Tibial artery (tissue), 4 donors: ENCODE measurements around the gene PPP2R3A.
A peak's percentile ranks its signal among the peaks of the same experiment; 100 is the strongest.

Experiments
- DNase-seq, 2 donors: peaks; one replicate each; pipeline ENCODE4 v3.0.0-alpha.2; 2019
- H3K27ac ChIP-seq, 2 donors: fragments of 200-600 bp; sonication (generic) in 1 of 2; 1 replicate in 1 of 2; 2 replicates in 1 of 2; pipeline ENCODE4 v1.5.1; 2018 to 2019; ENCODE audit warnings: mild to moderate bottlenecking in 1 of 2
- H3K27me3 ChIP-seq, 2 donors: fragments of 200-600 bp; sonication (generic) in 1 of 2; one replicate each; pipeline versions ENCODE4 v1.5.1 to v1.6.0; 2016 to 2019
- H3K36me3 ChIP-seq, 3 donors: fragments of 200-600 bp; sonication (generic) in 2 of 3; one replicate each; pipeline ENCODE4 v1.5.1; 2016 to 2019; ENCODE audit warnings: mild to moderate bottlenecking in 2 of 3
- H3K4me1 ChIP-seq, 4 donors: fragments of 200-600 bp; sonication (generic) in 2 of 4; 1 replicate in 3 of 4; 2 replicates in 1 of 4; pipeline ENCODE4 v1.5.1; 2016 to 2019
- H3K4me3 ChIP-seq, 2 donors: fragments of 200-600 bp; sonication (generic) in 1 of 2; 1 replicate in 1 of 2; 2 replicates in 1 of 2; pipeline ENCODE4 v1.5.1; 2018 to 2019; ENCODE audit warnings: mild to moderate bottlenecking in 2 of 2
- H3K9me3 ChIP-seq, 3 donors: fragments of 200-600 bp; sonication (generic) in 1 of 3; one replicate each; pipeline ENCODE4 v1.5.1; 2016 to 2019
- intact Hi-C: fragments of 100-400 bp; cut with DNase I; formaldehyde crosslinking; loops from one replicate; pipeline ENCODE4 v1.15.0; 2023; ENCODE audit warnings: low total_unique reads
- TF ChIP-seq, protein P1 (sequence below), 2 experiments: fragments of 200-600 bp in 1 of 2; fragments of 450-650 bp in 1 of 2; IDR thresholded peaks; one replicate each; pipeline ENCODE4 v1.5.1; 2017 to 2019; ENCODE audit warnings: antibody characterized with exemption in 2 of 2, mild to moderate bottlenecking in 1 of 2, moderate library complexity in 1 of 2

Gene PPP2R3A

GRCh38 chr3:136036306-136036705 lies 70.8 kb downstream of the PPP2R3A start:
- Histone ChIP-seq H3K27ac (no peak overlapping the region), H3K27me3 (no peaks in the 10 kb centered on the region), H3K36me3 (peaks cover under 1 to 20% (median 2%) of the 10 kb centered on the region in 3 donors), H3K4me3 (no peak overlapping the region), H3K4me1 (no peaks in the 10 kb centered on the region), H3K9me3 (no peaks in the 10 kb centered on the region)
- DNase-seq: no peak
- TF ChIP-seq, protein P1, sequence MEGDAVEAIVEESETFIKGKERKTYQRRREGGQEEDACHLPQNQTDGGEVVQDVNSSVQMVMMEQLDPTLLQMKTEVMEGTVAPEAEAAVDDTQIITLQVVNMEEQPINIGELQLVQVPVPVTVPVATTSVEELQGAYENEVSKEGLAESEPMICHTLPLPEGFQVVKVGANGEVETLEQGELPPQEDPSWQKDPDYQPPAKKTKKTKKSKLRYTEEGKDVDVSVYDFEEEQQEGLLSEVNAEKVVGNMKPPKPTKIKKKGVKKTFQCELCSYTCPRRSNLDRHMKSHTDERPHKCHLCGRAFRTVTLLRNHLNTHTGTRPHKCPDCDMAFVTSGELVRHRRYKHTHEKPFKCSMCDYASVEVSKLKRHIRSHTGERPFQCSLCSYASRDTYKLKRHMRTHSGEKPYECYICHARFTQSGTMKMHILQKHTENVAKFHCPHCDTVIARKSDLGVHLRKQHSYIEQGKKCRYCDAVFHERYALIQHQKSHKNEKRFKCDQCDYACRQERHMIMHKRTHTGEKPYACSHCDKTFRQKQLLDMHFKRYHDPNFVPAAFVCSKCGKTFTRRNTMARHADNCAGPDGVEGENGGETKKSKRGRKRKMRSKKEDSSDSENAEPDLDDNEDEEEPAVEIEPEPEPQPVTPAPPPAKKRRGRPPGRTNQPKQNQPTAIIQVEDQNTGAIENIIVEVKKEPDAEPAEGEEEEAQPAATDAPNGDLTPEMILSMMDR (IDR thresholded peaks at IDR 0.05): no peak
- intact Hi-C loops: no loop called here

- H3K9me3 ChIP-seq: no peaks in the 10 kb centered on the region
- H3K27me3 ChIP-seq: no peaks in the 10 kb centered on the region
- no peak for DNase-seq
- no peaks in the 10 kb centered on the region for H3K4me1 ChIP-seq
- H3K4me3 ChIP-seq: no peak overlapping the region
- TF ChIP-seq, protein P1 (IDR thresholded peaks at IDR 0.05): no peak
- peaks cover 0 to 30% (median 10%) of the 10 kb centered on the region in 3 donors for H3K36me3 ChIP-seq
- intact Hi-C loops: no loop called here
- no peak overlapping the region for H3K27ac ChIP-seq
Measured at GRCh38 chr3:136038668-136039067, 73.1 kb downstream of the PPP2R3A start.

- Histone ChIP-seq H3K4me1 (no peaks in the 10 kb centered on the region), H3K9me3 (no peaks in the 10 kb centered on the region), H3K4me3 (no peak overlapping the region), H3K27ac (no peak overlapping the region), H3K27me3 (no peaks in the 10 kb centered on the region), H3K36me3 (peaks cover 20 to 64% (median 22%) of the 10 kb centered on the region in 3 donors)
- DNase-seq: no peak
- intact Hi-C loops: no loop called here
- TF ChIP-seq, protein P1 (IDR thresholded peaks at IDR 0.05): peak; percentile 55 to 63
Measured at GRCh38 chr3:136042608-136043221, 77.2 kb downstream of the PPP2R3A start.

GRCh38 chr3:136044980-136045745 lies 79.6 kb downstream of the PPP2R3A start:
- intact Hi-C loops: loop anchor here (5.0 kb wide), 1 partner anchor 123 kb away; no protein-coding TSS in a partner anchor
- Histone ChIP-seq H3K9me3 (no peaks in the 10 kb centered on the region), H3K27me3 (no peaks in the 10 kb centered on the region), H3K4me3 (no peak overlapping the region), H3K36me3 (peaks cover 23 to 76% (median 25%) of the 10 kb centered on the region in 3 donors), H3K4me1 (no peaks in the 10 kb centered on the region), H3K27ac (no peak overlapping the region)
- TF ChIP-seq, protein P1 (IDR thresholded peaks at IDR 0.05): no peak
- DNase-seq: no peak

DNA sequence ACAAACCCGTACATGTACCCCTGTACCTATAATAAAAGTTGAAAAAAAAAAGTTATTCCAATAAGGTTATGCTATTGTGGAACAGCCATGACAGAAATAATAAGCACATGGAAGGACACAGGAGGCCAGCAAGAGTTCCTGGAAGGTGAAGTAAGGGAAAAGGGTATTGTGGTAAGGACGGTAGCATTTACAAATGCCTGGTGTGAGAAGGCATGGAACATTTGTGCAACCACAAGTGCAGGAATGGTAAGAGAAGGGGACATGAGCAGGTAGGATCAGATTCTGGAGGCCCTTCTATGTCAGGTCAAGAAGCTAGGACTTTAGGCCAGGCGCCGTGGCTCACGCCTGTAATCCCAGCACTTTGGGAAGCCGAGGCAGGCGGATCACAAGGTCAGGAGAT lies 82.5 kb downstream of the PPP2R3A start:
- H3K27ac ChIP-seq: no peak overlapping the region
- no peaks in the 10 kb centered on the region for H3K4me1 ChIP-seq
- intact Hi-C loops: loop anchor here (5.0 kb wide), 1 partner anchor 126 kb away; no protein-coding TSS in a partner anchor
- no peak overlapping the region for H3K4me3 ChIP-seq
- no peaks in the 10 kb centered on the region for H3K27me3 ChIP-seq
- no peak for DNase-seq
- TF ChIP-seq, protein P1 (IDR thresholded peaks at IDR 0.05): no peak
- H3K9me3 ChIP-seq: no peaks in the 10 kb centered on the region
- peaks cover 15 to 76% (median 32%) of the 10 kb centered on the region in 3 donors for H3K36me3 ChIP-seq
